Subcutaneous adipose tissue (tissue), 4 donors: ENCODE measurements around the gene PEAK3. TPM values are rescaled to one million over a fixed set of nuclear protein-coding genes. Genes with fewer than 3 reads are reported as not detected.

Source experiments
- total RNA-seq, 4 donors: library from RNA; depleted of rRNA; stranded (reverse); fragments of >200 nt; gene quantifications; one replicate each; pipeline ENCODE4 v1.1.0, GENCODE V29; 2016
- TF ChIP-seq, protein P1 (sequence below): fragments of 450-650 bp; IDR thresholded peaks from one replicate; pipeline ENCODE4 v1.5.1; 2016; ENCODE audit warnings: low read depth, mild to moderate bottlenecking, control low read depth, antibody characterized with exemption, moderate library complexity

The PEAK3 gene
- total RNA-seq, 4 donors from 2014 or later: 0.68 to 0.88 (median 0.75) TPM; not detected in 1

DNA sequence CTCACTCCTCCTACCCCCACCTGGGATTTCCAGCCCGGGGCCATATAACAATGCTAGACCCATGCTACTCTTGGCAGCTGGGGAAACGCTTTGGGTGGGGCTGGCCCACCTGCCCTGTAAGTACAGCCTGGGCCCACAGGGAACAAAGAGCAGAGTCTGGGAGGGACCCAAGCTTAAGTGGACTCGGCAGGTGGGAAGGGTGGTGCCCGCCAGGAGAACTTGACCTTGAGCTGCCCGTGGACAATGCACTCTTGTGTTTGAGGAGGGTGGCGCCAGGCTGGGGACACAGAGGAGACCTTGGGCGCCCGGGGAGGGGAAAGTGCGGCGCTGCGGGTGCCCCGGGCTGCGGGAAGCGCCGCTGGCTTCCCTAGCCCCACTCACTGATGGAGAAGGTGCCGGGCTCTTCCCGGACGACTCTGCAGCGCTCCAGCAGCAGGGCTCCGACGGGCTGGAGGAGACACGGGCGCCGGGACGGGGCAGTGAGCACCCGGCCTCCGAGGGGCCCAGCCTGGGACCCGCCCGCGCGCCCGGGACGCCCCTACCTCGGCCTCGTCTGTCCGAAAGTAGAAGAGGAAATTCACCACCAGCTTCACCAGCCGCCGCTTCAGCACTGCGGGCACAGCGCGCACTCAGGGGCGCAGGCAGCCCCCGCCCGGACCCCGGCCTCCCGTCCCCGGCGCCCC, 46.5 kb downstream of the PEAK3 start:
- TF ChIP-seq, protein P1, sequence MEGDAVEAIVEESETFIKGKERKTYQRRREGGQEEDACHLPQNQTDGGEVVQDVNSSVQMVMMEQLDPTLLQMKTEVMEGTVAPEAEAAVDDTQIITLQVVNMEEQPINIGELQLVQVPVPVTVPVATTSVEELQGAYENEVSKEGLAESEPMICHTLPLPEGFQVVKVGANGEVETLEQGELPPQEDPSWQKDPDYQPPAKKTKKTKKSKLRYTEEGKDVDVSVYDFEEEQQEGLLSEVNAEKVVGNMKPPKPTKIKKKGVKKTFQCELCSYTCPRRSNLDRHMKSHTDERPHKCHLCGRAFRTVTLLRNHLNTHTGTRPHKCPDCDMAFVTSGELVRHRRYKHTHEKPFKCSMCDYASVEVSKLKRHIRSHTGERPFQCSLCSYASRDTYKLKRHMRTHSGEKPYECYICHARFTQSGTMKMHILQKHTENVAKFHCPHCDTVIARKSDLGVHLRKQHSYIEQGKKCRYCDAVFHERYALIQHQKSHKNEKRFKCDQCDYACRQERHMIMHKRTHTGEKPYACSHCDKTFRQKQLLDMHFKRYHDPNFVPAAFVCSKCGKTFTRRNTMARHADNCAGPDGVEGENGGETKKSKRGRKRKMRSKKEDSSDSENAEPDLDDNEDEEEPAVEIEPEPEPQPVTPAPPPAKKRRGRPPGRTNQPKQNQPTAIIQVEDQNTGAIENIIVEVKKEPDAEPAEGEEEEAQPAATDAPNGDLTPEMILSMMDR: no peak

DNA sequence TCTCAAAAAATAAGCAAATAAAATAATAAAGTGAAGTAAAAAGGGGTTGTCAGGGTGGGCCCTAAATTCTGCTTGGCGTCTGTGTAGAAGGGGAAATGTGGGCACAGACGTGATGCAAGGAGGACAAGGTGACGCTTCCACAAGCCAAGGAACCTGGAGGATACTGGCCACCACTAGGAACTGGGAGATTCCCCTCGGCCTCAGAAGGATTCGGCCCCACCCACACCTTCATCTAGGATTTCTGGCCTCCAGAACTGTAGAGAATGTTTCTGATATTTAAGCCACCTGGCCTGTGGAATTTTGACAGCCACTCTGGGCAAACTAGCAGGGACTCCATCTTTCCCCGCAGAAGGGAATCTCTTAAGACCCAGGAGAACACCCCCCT, 47.0 kb downstream of the PEAK3 start:
- TF ChIP-seq, protein P1: no peak

- TF ChIP-seq, protein P1: no peak
Measured at GRCh38 chr19:2233601-2234280, 48.2 kb downstream of the PEAK3 start.

GRCh38 chr19:2232286-2233151, 49.5 kb downstream of the PEAK3 start:
- TF ChIP-seq, protein P1: no peak

GRCh38 chr19:2231621-2232221, 50.3 kb downstream of the PEAK3 start:
- TF ChIP-seq, protein P1: no peak

DNA sequence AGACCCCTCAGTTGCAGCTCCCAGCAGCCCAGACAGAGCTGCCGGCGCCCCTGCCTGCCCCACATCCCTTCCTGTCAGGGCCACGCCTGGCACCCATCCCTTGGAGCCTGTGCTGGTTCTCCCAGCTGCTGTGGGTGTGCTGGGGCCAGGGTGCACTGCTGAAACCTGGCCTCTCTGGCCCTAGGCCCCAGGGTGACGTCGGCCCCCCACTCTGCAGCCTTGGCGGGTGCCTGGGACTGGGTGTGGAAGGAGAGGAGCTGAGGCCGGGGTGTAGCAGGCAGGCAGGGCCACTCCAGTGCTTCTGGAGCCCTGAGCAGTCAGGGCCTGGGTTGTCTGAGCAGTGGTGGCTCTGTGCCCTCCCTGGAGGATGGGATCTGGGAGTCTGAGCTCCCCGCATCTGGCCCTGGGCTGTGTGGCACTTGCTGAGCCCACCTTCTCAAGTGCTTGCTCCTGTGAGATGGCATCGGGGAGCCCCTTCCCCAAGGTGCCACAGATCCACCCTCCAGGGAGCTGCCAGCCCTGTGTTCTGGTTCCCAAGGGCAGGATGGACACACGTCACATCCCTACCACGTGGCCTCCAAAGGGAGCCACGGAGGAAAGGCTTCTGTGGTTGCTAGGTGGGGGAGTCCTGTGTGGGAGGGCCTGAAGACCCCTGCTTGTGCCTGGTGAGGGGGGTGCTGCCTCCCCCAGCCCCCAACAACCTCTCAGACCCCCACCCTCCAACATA, 51.0 kb downstream of the PEAK3 start:
- TF ChIP-seq, protein P1: no peak
